ENCODE results near the gene TP53RK. TPM values are rescaled to one million over a fixed set of nuclear protein-coding genes. Genes with fewer than 3 reads are reported as not detected.
A peak's percentile ranks its signal among the peaks of the same experiment; 100 is the strongest.

The TP53RK gene
- total RNA-seq, 5 donors from 2014 or later (not counting 1 experiment from before 2014, with no cell fraction given): 5.8 to 23.2 (median 21.9) TPM

- no peaks in the 10 kb centered on the region for H3K9me3 ChIP-seq
- WGBS (ENCODE audit: insufficient coverage): 58% methylated on average over 3 of the region's 3 CpGs
- peaks cover 0 to 19% of the 10 kb centered on the region in 2 experiments for H3K27me3 ChIP-seq (replicated peaks in 1 of 2; ENCODE audit: control insufficient read depth in 2 of 2, extremely low read depth in 1 of 2, insufficient read depth in 2 of 2, low read length in 1 of 2)
- no peak overlapping the region for H3K4me3 Mint-ChIP-seq
- POLR2A ChIA-PET: no interaction called here
- no peak for ATAC-seq (replicated peaks in 1 of 4)
- no peaks in the 10 kb centered on the region for H3K36me3 ChIP-seq (ENCODE audit: control insufficient read depth in 2 of 2, extremely low read depth in 1 of 2, insufficient read depth in 1 of 2, low read length in 1 of 2)
- H3K9me3 Mint-ChIP-seq: no peaks in the 10 kb centered on the region
- no peak overlapping the region for H3K27ac ChIP-seq (ENCODE audit: low read length)
- no peak overlapping the region for H3K4me3 ChIP-seq (ENCODE audit: control insufficient read depth in 1 of 2, extremely low read depth in 1 of 2, low read length in 1 of 2)
- CTCF ChIA-PET: no interaction called here
- no peaks in the 10 kb centered on the region for H3K4me1 ChIP-seq (ENCODE audit: control insufficient read depth in 1 of 2, extremely low read depth in 1 of 2, insufficient read depth in 2 of 2, low read length in 2 of 2)
- H3K27me3 Mint-ChIP-seq: peaks cover 31 to 34% of the 10 kb centered on the region in 2 donors
- DNase-seq: no peak
- peaks cover 5 to 6% (median 5%) of the 10 kb centered on the region in 3 donors for H3K4me1 Mint-ChIP-seq
- no peak overlapping the region for H3K27ac Mint-ChIP-seq
- no peaks in the 10 kb centered on the region for H3K36me3 Mint-ChIP-seq
These were observed 7.6 kb upstream of the TP53RK start for GRCh38 chr20:46696791-46697279.

- H3K4me3 ChIP-seq (ENCODE audit: control insufficient read depth in 1 of 2, extremely low read depth in 1 of 2, low read length in 1 of 2): no peak overlapping the region
- H3K4me1 ChIP-seq (ENCODE audit: control insufficient read depth in 1 of 2, extremely low read depth in 1 of 2, insufficient read depth in 2 of 2, low read length in 2 of 2): no peaks in the 10 kb centered on the region
- POLR2A ChIA-PET: no interaction called here
- no peaks in the 10 kb centered on the region for H3K9me3 ChIP-seq
- Mint-ChIP-seq H3K9me3 (no peaks in the 10 kb centered on the region), H3K4me3 (no peak overlapping the region), H3K27ac (no peak overlapping the region), H3K36me3 (no peaks in the 10 kb centered on the region), H3K27me3 (peaks cover 27 to 29% of the 10 kb centered on the region in 2 donors), H3K4me1 (peaks cover 5 to 7% (median 5%) of the 10 kb centered on the region in 3 donors)
- no peaks in the 10 kb centered on the region for H3K36me3 ChIP-seq (ENCODE audit: control insufficient read depth in 2 of 2, extremely low read depth in 1 of 2, insufficient read depth in 1 of 2, low read length in 1 of 2)
- CTCF ChIA-PET: no interaction called here
- peaks cover 0 to 19% of the 10 kb centered on the region in 2 experiments for H3K27me3 ChIP-seq (replicated peaks in 1 of 2; ENCODE audit: control insufficient read depth in 2 of 2, extremely low read depth in 1 of 2, insufficient read depth in 2 of 2, low read length in 1 of 2)
- DNase-seq (no peak), ATAC-seq (replicated peaks in 1 of 4) (no peak)
- no peak overlapping the region for H3K27ac ChIP-seq (ENCODE audit: low read length)
- no CpG with 5 or more reads among the region's 3 CpGs for WGBS (ENCODE audit: insufficient coverage)
These were observed 6.6 kb upstream of the TP53RK start for GRCh38 chr20:46695892-46696291.

DNA sequence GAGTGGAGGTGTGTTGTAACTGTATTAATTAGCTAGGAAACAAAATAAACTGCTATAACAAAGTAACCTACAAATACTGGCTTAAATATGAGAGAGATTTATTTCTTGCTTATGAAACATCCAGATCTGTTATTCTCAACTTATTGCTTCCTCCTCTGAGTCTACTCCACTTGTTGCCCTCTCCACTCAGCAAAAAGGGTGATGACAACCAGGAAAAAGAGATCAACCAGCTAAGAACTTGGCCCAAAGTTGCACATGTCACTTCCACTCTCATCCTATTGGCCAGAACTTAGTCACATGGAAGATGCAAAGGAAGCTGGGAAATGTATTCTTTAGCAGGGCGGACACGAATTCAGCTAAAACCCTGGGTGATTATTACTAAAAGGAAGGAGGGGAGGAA, 5.2 kb upstream of the TP53RK start:
- ATAC-seq (replicated peaks in 1 of 4) (peak in 1 of 4 experiments; percentile 16), DNase-seq (peak in 2 of 35 experiments; percentile 26 to 32)
- H3K9me3 Mint-ChIP-seq: no peaks in the 10 kb centered on the region
- peaks cover 16% of the 10 kb centered on the region in 2 donors for H3K27me3 Mint-ChIP-seq
- Histone ChIP-seq H3K36me3 (ENCODE audit: control insufficient read depth in 2 of 2, extremely low read depth in 1 of 2, insufficient read depth in 1 of 2, low read length in 1 of 2) (no peaks in the 10 kb centered on the region), H3K9me3 (no peaks in the 10 kb centered on the region), H3K27ac (ENCODE audit: low read length) (no peak overlapping the region), H3K27me3 (replicated peaks in 1 of 2; ENCODE audit: control insufficient read depth in 2 of 2, extremely low read depth in 1 of 2, insufficient read depth in 2 of 2, low read length in 1 of 2) (peaks cover 0 to 12% of the 10 kb centered on the region in 2 experiments), H3K4me3 (ENCODE audit: control insufficient read depth in 1 of 2, extremely low read depth in 1 of 2, low read length in 1 of 2) (no peak overlapping the region), H3K4me1 (ENCODE audit: control insufficient read depth in 1 of 2, extremely low read depth in 1 of 2, insufficient read depth in 2 of 2, low read length in 2 of 2) (peaks cover 0 to 3% of the 10 kb centered on the region in 2 experiments)
- ChIA-PET CTCF (interaction anchor here (0.6 to 1.1 kb wide), 2 partner anchors 9 to 35 kb away, joined by 3 read pairs; no protein-coding TSS in a partner anchor), POLR2A (no interaction called here)
- no CpG with 5 or more reads among the region's 2 CpGs for WGBS (ENCODE audit: insufficient coverage)
- H3K4me3 Mint-ChIP-seq: no peak overlapping the region
- no peak overlapping the region for H3K27ac Mint-ChIP-seq
- peaks cover 11 to 16% (median 12%) of the 10 kb centered on the region in 3 donors for H3K4me1 Mint-ChIP-seq
- no peaks in the 10 kb centered on the region for H3K36me3 Mint-ChIP-seq

GRCh38 chr20:46691196-46691595, 2.0 kb upstream of the TP53RK start:
- CTCF ChIA-PET: no interaction called here
- no peak for ATAC-seq (replicated peaks in 1 of 4)
- WGBS (ENCODE audit: insufficient coverage): 100% methylated on average over 1 of the region's 4 CpGs
- H3K4me3 ChIP-seq (ENCODE audit: control insufficient read depth in 1 of 2, extremely low read depth in 1 of 2, low read length in 1 of 2): no peak overlapping the region
- H3K36me3 ChIP-seq (ENCODE audit: control insufficient read depth in 2 of 2, extremely low read depth in 1 of 2, insufficient read depth in 1 of 2, low read length in 1 of 2): peaks cover 0 to 3% of the 10 kb centered on the region in 2 donors
- H3K27ac ChIP-seq (ENCODE audit: low read length): no peak overlapping the region
- POLR2A ChIA-PET: no interaction called here
- peaks cover 6% of the 10 kb centered on the region for H3K36me3 Mint-ChIP-seq
- H3K9me3 Mint-ChIP-seq: no peaks in the 10 kb centered on the region
- no peak overlapping the region for H3K4me3 Mint-ChIP-seq
- H3K27me3 Mint-ChIP-seq: peaks cover 0 to 1% of the 10 kb centered on the region in 2 donors
- no peak overlapping the region for H3K27ac Mint-ChIP-seq
- H3K27me3 ChIP-seq (replicated peaks in 1 of 2; ENCODE audit: control insufficient read depth in 2 of 2, extremely low read depth in 1 of 2, insufficient read depth in 2 of 2, low read length in 1 of 2): no peaks in the 10 kb centered on the region
- DNase-seq: no peak
- peaks cover 13 to 22% of the 10 kb centered on the region in 2 experiments for H3K4me1 ChIP-seq (ENCODE audit: control insufficient read depth in 1 of 2, extremely low read depth in 1 of 2, insufficient read depth in 2 of 2, low read length in 2 of 2)
- peaks cover 35 to 41% (median 37%) of the 10 kb centered on the region in 3 donors for H3K4me1 Mint-ChIP-seq
- H3K9me3 ChIP-seq: no peaks in the 10 kb centered on the region

- no peak for DNase-seq
- H3K27me3 Mint-ChIP-seq: no peaks in the 10 kb centered on the region
- peak overlapping the region; percentile 25 to 76 for H3K27ac Mint-ChIP-seq
- Histone ChIP-seq H3K4me3 (ENCODE audit: control insufficient read depth in 1 of 2, extremely low read depth in 1 of 2, low read length in 1 of 2) (no peak overlapping the region), H3K27me3 (replicated peaks in 1 of 2; ENCODE audit: control insufficient read depth in 2 of 2, extremely low read depth in 1 of 2, insufficient read depth in 2 of 2, low read length in 1 of 2) (no peaks in the 10 kb centered on the region), H3K9me3 (no peaks in the 10 kb centered on the region), H3K4me1 (ENCODE audit: control insufficient read depth in 1 of 2, extremely low read depth in 1 of 2, insufficient read depth in 2 of 2, low read length in 2 of 2) (peaks cover 17 to 22% of the 10 kb centered on the region in 2 experiments), H3K27ac (ENCODE audit: low read length) (peak overlapping the region; percentile 78), H3K36me3 (ENCODE audit: control insufficient read depth in 2 of 2, extremely low read depth in 1 of 2, insufficient read depth in 1 of 2, low read length in 1 of 2) (peaks cover 0 to 8% of the 10 kb centered on the region in 2 donors)
- WGBS (ENCODE audit: insufficient coverage): 77% methylated on average over 10 of the region's 13 CpGs
- POLR2A ChIA-PET: no interaction called here
- no peaks in the 10 kb centered on the region for H3K9me3 Mint-ChIP-seq
- H3K36me3 Mint-ChIP-seq: peaks cover 10% of the 10 kb centered on the region
- CTCF ChIA-PET: interaction anchor here (0.9 to 1.0 kb wide), 2 partner anchors 10 to 676 kb away, joined by 4 read pairs; no protein-coding TSS in a partner anchor
- H3K4me1 Mint-ChIP-seq: peaks cover 42 to 47% (median 44%) of the 10 kb centered on the region in 3 donors
- peak overlapping the region; percentile 49 to 84 (median 59) for H3K4me3 Mint-ChIP-seq
- ATAC-seq (replicated peaks in 1 of 4): no peak
These were observed 1.2 kb upstream of the TP53RK start for GRCh38 chr20:46690219-46691106.

GRCh38 chr20:46689754-46690085, 476 bp upstream of the TP53RK start:
- H3K9me3 Mint-ChIP-seq: no peaks in the 10 kb centered on the region
- WGBS (ENCODE audit: insufficient coverage): 1% methylated on average over 10 of the region's 12 CpGs
- H3K4me3 ChIP-seq (ENCODE audit: control insufficient read depth in 1 of 2, extremely low read depth in 1 of 2, low read length in 1 of 2): peak overlapping the region; percentile 95 to 98

More at GRCh38 chr20:46689754-46690085, 476 bp upstream of the TP53RK start:
- Histone ChIP-seq H3K27ac (ENCODE audit: low read length) (peak overlapping the region; percentile 78), H3K27me3 (replicated peaks in 1 of 2; ENCODE audit: control insufficient read depth in 2 of 2, extremely low read depth in 1 of 2, insufficient read depth in 2 of 2, low read length in 1 of 2) (no peaks in the 10 kb centered on the region), H3K4me1 (ENCODE audit: control insufficient read depth in 1 of 2, extremely low read depth in 1 of 2, insufficient read depth in 2 of 2, low read length in 2 of 2) (peaks cover 17 to 22% of the 10 kb centered on the region in 2 experiments), H3K36me3 (ENCODE audit: control insufficient read depth in 2 of 2, extremely low read depth in 1 of 2, insufficient read depth in 1 of 2, low read length in 1 of 2) (peaks cover 3 to 11% of the 10 kb centered on the region in 2 donors), H3K9me3 (no peaks in the 10 kb centered on the region)
- H3K27me3 Mint-ChIP-seq: no peaks in the 10 kb centered on the region
- POLR2A ChIA-PET: no interaction called here
- H3K4me1 Mint-ChIP-seq: peaks cover 48 to 52% (median 51%) of the 10 kb centered on the region in 3 donors
- ATAC-seq (replicated peaks in 1 of 4): no peak
- H3K36me3 Mint-ChIP-seq: peaks cover 13% of the 10 kb centered on the region
- H3K4me3 Mint-ChIP-seq: peak overlapping the region; percentile 84 to 98 (median 91)
- peak overlapping the region; percentile 92 to 96 for H3K27ac Mint-ChIP-seq
- peak in 3 of 35 experiments; percentile 95 to 98 (median 97) for DNase-seq
- CTCF ChIA-PET: interaction anchor here (0.9 to 1.0 kb wide), 3 partner anchors 9 to 675 kb away, joined by 3 to 4 read pairs (median 4); no protein-coding TSS in a partner anchor

Measured in T-cell (primary cell).